ENCODE measurements around the gene POLR2F.

Gene POLR2F

GRCh38 chr22:37990862-37991261 lies 37.4 kb downstream of the POLR2F start:
- no peaks in the 10 kb centered on the region for H3K27me3 ChIP-seq (ENCODE audit: low read depth, low read length)
- no peaks in the 10 kb centered on the region for H4K20me1 ChIP-seq (ENCODE audit: insufficient read depth, low read length)
- H2AFZ ChIP-seq (ENCODE audit: low read depth, low read length) = no peak overlapping the region
- no peak overlapping the region for H3K4me3 ChIP-seq (ENCODE audit: low read length)
- no peaks in the 10 kb centered on the region for H3K79me2 ChIP-seq (ENCODE audit: low read length)
- TF ChIP-seq EZH2phosphoT487 (IDR thresholded peaks at IDR 0.05; ENCODE audit: low read depth) (no peak), CTCF (IDR thresholded peaks at IDR 0.05; ENCODE audit: low read depth, low read length) (no peak)
- no peak overlapping the region for H3K4me2 ChIP-seq (ENCODE audit: low read length)
- H3K9ac ChIP-seq (ENCODE audit: low read length) = no peak overlapping the region
- no peaks in the 10 kb centered on the region for H3K36me3 ChIP-seq (replicated peaks; ENCODE audit: low read depth, low read length)
- H3K27ac ChIP-seq (ENCODE audit: low read length) = no peak overlapping the region
- H3K4me1 ChIP-seq (ENCODE audit: low read length) = no peaks in the 10 kb centered on the region; the same call in 1 of the 2 replicates
- no peaks in the 10 kb centered on the region for H3K9me3 ChIP-seq (ENCODE audit: insufficient read depth, low read length)

DNA sequence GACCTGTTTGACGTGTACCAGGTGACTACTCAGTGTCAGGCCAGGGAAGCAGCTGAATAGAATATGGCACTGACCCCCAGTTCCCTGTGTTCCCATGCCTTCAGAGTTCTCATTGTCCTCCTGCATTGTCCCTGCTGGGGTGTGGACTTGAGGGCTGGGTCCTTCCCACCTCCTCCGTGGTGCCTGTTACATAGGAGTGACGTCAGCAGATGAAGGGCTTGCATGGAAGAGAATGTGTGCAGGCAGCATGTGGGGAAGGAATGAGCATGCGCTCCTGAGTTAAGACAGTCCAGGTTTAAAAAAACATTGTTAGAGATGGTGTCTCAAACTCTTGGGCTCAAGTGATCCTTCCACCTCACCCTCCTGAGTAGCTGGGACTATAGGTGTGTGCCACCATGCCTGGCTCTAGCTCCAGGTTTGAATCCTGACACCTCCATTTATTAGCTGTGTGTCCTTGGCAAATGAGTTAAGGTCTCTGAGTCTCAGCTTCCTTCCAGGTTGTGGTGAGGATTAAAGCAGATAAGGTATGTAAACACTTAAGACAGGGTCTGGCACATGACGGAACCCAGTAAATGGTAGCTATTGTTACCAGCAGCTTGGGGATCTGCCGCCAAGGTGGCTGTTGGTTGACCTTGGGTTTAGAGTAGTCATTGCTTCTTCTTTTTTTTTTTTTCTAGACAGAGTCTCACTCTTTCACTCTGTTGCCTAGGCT lies 38.4 kb downstream of the POLR2F start:
- no peak overlapping the region for H3K9ac ChIP-seq (ENCODE audit: low read length)
- no peak overlapping the region for H3K4me2 ChIP-seq (ENCODE audit: low read length)
- H4K20me1 ChIP-seq (ENCODE audit: insufficient read depth, low read length) = no peaks in the 10 kb centered on the region
- no peaks in the 10 kb centered on the region for H3K9me3 ChIP-seq (ENCODE audit: insufficient read depth, low read length)
- TF ChIP-seq EZH2phosphoT487 (IDR thresholded peaks at IDR 0.05; ENCODE audit: low read depth) (no peak), CTCF (IDR thresholded peaks at IDR 0.05; ENCODE audit: low read depth, low read length) (no peak)
- no peak overlapping the region for H2AFZ ChIP-seq (ENCODE audit: low read depth, low read length)
- H3K27ac ChIP-seq (ENCODE audit: low read length) = no peak overlapping the region
- no peaks in the 10 kb centered on the region for H3K36me3 ChIP-seq (replicated peaks; ENCODE audit: low read depth, low read length)
- no peaks in the 10 kb centered on the region for H3K79me2 ChIP-seq (ENCODE audit: low read length)
- peaks cover 7% of the 10 kb centered on the region for H3K4me1 ChIP-seq (ENCODE audit: low read length)
- no peaks in the 10 kb centered on the region for H3K27me3 ChIP-seq (ENCODE audit: low read depth, low read length)
- no peak overlapping the region for H3K4me3 ChIP-seq (ENCODE audit: low read length)

DNA sequence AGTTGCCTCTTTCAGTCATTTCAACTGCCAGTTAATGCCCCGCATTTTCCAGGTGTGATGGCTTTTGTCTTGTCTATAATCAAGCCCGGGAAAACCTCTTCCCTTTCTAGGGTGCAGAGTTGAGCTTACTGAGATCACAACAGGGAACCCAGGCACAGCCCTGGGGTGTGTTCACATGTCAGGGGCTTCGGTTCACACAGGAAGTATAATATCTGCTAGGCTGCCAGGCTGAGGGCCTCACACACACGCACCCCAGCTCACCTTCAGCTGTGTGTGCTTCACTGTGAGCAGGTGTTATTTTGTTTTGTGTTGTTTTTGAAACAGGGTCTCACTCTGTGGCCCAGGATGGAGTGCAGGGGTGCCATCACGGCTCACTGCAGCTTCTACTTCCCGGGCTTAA lies 40.5 kb downstream of the POLR2F start:
- Histone ChIP-seq H3K4me2 (ENCODE audit: low read length) (no peak overlapping the region), H3K36me3 (replicated peaks; ENCODE audit: low read depth, low read length) (no peaks in the 10 kb centered on the region), H3K9me3 (ENCODE audit: insufficient read depth, low read length) (no peaks in the 10 kb centered on the region), H2AFZ (ENCODE audit: low read depth, low read length) (no peak overlapping the region), H3K27ac (ENCODE audit: low read length) (no peak overlapping the region), H3K27me3 (ENCODE audit: low read depth, low read length) (no peaks in the 10 kb centered on the region), H4K20me1 (ENCODE audit: insufficient read depth, low read length) (no peaks in the 10 kb centered on the region), H3K9ac (ENCODE audit: low read length) (no peak overlapping the region), H3K4me3 (ENCODE audit: low read length) (no peak overlapping the region), H3K4me1 (ENCODE audit: low read length) (peaks cover 7% of the 10 kb centered on the region), H3K79me2 (ENCODE audit: low read length) (no peaks in the 10 kb centered on the region)
- no peak for TF ChIP-seq EZH2phosphoT487 (IDR thresholded peaks at IDR 0.05; ENCODE audit: low read depth)
- TF ChIP-seq CTCF (IDR thresholded peaks at IDR 0.05; ENCODE audit: low read depth, low read length) = no peak

DNA sequence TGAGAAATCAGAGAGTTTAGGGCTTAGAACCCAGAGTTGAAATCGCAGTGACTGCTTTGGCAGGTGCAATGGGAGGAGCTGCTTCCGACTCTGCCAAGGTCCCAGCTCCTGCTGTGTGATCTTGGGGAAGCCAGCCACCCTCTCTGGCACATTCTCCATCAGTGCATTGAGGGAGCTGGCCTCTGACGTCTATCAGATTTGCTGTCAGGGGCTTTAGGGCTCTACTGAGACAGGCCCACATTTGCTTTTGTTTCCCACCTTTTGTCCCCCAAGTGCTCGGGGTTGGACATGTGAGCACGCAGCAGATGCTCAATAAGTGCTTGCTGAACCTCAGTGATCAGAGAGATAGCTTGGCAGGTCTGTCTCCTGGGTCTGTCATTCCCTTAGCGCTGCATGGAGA lies 41.5 kb downstream of the POLR2F start:
- H3K9me3 ChIP-seq (ENCODE audit: insufficient read depth, low read length) = no peaks in the 10 kb centered on the region
- H2AFZ ChIP-seq (ENCODE audit: low read depth, low read length) = no peak overlapping the region
- no peaks in the 10 kb centered on the region for H3K79me2 ChIP-seq (ENCODE audit: low read length)
- no peaks in the 10 kb centered on the region for H3K36me3 ChIP-seq (replicated peaks; ENCODE audit: low read depth, low read length)
- H3K27me3 ChIP-seq (ENCODE audit: low read depth, low read length) = no peaks in the 10 kb centered on the region
- no peak overlapping the region for H3K27ac ChIP-seq (ENCODE audit: low read length)
- no peaks in the 10 kb centered on the region for H4K20me1 ChIP-seq (ENCODE audit: insufficient read depth, low read length)
- H3K9ac ChIP-seq (ENCODE audit: low read length) = no peak overlapping the region
- no peak overlapping the region for H3K4me2 ChIP-seq (ENCODE audit: low read length)
- no peak for TF ChIP-seq EZH2phosphoT487 (IDR thresholded peaks at IDR 0.05; ENCODE audit: low read depth)
- no peak overlapping the region for H3K4me3 ChIP-seq (ENCODE audit: low read length)
- peaks cover 10% of the 10 kb centered on the region for H3K4me1 ChIP-seq (ENCODE audit: low read length)
